ENCODE measurements around the gene MFN1.

MFN1 gene

DNA sequence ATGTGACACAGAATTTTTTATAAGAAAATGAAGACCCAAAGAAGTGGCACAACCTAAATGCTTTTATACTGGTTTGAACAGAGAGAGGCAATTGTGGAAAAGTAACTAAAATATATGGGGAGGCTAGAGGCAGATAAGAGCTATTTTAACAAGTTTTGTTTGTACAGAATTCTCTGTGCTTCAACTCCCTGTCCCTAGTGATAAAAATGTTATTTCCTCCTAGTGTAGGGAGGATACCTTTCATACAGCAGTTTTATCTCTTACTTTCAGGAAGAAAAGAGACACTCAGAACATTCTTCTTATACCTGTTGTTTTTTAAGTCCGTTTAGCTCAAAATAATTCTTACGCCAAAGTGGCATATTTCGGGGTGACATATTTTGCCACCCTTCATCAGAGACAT, 45.9 kb upstream of the MFN1 start:
- TF ChIP-seq POLR2AphosphoS5 (IDR thresholded peaks at IDR 0.05; ENCODE audit: low read depth, low read length) (no peak), SIN3A (IDR thresholded peaks at IDR 0.05; ENCODE audit: borderline replicate concordance, insufficient read depth, low read length) (no peak), FOXP2 (optimal IDR thresholded peaks at IDR 0.05; ENCODE audit: borderline replicate concordance, extremely low read depth, extremely low read length, insufficient read depth) (no peak), TAF1 (IDR thresholded peaks at IDR 0.05; ENCODE audit: borderline replicate concordance, insufficient read depth, low read length) (no peak)
- TF ChIP-seq, protein P1, sequence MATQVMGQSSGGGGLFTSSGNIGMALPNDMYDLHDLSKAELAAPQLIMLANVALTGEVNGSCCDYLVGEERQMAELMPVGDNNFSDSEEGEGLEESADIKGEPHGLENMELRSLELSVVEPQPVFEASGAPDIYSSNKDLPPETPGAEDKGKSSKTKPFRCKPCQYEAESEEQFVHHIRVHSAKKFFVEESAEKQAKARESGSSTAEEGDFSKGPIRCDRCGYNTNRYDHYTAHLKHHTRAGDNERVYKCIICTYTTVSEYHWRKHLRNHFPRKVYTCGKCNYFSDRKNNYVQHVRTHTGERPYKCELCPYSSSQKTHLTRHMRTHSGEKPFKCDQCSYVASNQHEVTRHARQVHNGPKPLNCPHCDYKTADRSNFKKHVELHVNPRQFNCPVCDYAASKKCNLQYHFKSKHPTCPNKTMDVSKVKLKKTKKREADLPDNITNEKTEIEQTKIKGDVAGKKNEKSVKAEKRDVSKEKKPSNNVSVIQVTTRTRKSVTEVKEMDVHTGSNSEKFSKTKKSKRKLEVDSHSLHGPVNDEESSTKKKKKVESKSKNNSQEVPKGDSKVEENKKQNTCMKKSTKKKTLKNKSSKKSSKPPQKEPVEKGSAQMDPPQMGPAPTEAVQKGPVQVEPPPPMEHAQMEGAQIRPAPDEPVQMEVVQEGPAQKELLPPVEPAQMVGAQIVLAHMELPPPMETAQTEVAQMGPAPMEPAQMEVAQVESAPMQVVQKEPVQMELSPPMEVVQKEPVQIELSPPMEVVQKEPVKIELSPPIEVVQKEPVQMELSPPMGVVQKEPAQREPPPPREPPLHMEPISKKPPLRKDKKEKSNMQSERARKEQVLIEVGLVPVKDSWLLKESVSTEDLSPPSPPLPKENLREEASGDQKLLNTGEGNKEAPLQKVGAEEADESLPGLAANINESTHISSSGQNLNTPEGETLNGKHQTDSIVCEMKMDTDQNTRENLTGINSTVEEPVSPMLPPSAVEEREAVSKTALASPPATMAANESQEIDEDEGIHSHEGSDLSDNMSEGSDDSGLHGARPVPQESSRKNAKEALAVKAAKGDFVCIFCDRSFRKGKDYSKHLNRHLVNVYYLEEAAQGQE (IDR thresholded peaks at IDR 0.05; ENCODE audit: insufficient read depth in 1 of 2, low read depth in 2 of 2, low read length in 2 of 2): no peak

DNA sequence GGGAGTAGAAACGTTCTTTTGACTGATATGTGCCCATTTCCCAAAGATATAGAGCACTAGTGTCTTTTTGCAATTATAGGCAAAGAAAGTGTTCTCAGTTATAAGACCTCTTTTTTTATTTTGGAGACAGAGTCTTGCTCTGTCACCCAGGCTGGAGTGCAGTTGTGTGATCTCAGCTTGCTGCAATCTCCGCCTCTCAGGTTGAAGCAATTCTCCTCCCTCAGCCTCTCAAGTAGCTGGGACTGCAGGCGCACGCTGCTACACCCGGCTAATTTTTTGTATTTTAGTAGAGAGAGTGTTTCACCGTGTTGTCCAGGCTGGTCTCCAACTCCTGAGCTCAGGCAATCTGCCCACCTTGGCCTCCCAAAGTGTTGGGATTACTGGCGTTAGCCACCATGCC, 45.4 kb upstream of the MFN1 start:
- TF ChIP-seq, protein P1 (IDR thresholded peaks at IDR 0.05; ENCODE audit: insufficient read depth in 1 of 2, low read depth in 2 of 2, low read length in 2 of 2): no peak
- no peak for TF ChIP-seq FOXP2 (optimal IDR thresholded peaks at IDR 0.05; ENCODE audit: borderline replicate concordance, extremely low read depth, extremely low read length, insufficient read depth)
- no peak for TF ChIP-seq POLR2AphosphoS5 (IDR thresholded peaks at IDR 0.05; ENCODE audit: low read depth, low read length)
- TF ChIP-seq TAF1 (IDR thresholded peaks at IDR 0.05; ENCODE audit: borderline replicate concordance, insufficient read depth, low read length): no peak
- TF ChIP-seq SIN3A (IDR thresholded peaks at IDR 0.05; ENCODE audit: borderline replicate concordance, insufficient read depth, low read length): no peak

DNA sequence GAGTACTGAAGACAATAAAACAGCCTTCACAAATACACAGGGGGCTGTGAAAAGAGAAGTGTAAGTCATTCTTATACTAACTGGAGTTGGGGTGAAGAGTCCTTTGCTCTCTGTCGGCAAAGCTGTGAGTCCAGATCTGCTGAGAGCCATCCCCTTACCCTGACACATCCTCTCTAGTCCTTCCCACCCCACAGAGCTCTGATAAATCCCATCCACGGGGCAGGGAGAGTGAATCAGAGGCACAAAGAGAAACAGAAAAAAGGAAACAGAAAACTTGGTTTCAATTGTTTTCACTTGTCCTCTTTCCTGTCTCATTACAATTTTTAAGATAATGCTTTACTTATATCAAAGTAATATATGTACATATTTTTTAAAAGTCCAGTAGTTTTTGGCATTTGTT, 42.9 kb upstream of the MFN1 start:
- no peak for TF ChIP-seq TAF1 (IDR thresholded peaks at IDR 0.05; ENCODE audit: borderline replicate concordance, insufficient read depth, low read length)
- no peak for TF ChIP-seq POLR2AphosphoS5 (IDR thresholded peaks at IDR 0.05; ENCODE audit: low read depth, low read length)
- TF ChIP-seq, protein P1 (IDR thresholded peaks at IDR 0.05; ENCODE audit: insufficient read depth in 1 of 2, low read depth in 2 of 2, low read length in 2 of 2): no peak
- no peak for TF ChIP-seq SIN3A (IDR thresholded peaks at IDR 0.05; ENCODE audit: borderline replicate concordance, insufficient read depth, low read length)

- no peak for TF ChIP-seq FOXP2 (optimal IDR thresholded peaks at IDR 0.05; ENCODE audit: borderline replicate concordance, extremely low read depth, extremely low read length, insufficient read depth)
- TF ChIP-seq SIN3A (IDR thresholded peaks at IDR 0.05; ENCODE audit: borderline replicate concordance, insufficient read depth, low read length): no peak
- TF ChIP-seq TAF1 (IDR thresholded peaks at IDR 0.05; ENCODE audit: borderline replicate concordance, insufficient read depth, low read length): no peak
- TF ChIP-seq, protein P1 (IDR thresholded peaks at IDR 0.05; ENCODE audit: insufficient read depth in 1 of 2, low read depth in 2 of 2, low read length in 2 of 2): no peak
- no peak for TF ChIP-seq POLR2AphosphoS5 (IDR thresholded peaks at IDR 0.05; ENCODE audit: low read depth, low read length)
Observed at GRCh38 chr3:179308001-179308400, 39.5 kb upstream of the MFN1 start.

Data from PFSK-1 (cell line).